ENCODE measurements around the gene ATG16L1.
"Not testable (repeated sequence)": the region's sequence is repeated elsewhere in the genome, so short reads cannot be mapped to it uniquely, and the experiment has no call there.

Gene ATG16L1

DNA sequence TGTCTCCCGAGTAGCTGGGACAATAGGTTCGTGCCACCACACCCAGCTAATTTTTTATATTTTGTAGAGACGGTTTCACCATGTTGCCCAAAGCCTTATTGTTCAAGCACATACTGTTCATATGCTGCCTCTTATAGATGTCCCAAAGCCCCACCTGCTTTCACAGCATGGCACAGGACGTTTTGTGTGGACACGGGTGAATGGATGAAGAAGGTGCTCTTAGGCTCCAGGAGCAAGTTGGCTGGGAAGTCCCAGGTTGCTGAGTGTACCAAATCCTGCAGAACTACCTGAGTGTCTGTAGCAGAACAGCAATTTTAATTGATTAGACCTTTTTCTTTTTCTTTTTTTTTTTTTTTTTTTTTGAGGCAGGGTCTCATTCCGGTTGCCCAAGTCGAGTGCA, 45.6 kb downstream of the ATG16L1 start:
- no peak for DNase-seq

DNA sequence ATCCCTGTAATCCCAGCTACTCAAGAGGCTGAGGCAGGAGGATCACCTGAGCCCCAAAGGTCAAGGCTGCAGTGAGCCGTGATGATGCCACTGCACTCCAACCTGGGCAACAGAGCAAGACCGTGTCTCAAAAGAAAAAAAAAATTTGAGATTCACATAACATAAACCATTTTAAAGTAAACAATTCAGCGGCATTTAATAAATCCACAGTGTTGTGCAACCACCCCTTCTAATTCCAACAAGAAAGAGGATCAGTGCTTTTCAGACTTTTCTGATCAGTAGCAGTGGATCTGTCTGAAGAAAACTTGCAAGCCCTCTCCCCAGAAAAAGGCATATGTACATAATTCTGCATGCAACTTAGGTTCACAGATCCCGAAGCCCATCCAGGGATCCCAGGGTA, 48.9 kb downstream of the ATG16L1 start:
- no peak for DNase-seq

DNA sequence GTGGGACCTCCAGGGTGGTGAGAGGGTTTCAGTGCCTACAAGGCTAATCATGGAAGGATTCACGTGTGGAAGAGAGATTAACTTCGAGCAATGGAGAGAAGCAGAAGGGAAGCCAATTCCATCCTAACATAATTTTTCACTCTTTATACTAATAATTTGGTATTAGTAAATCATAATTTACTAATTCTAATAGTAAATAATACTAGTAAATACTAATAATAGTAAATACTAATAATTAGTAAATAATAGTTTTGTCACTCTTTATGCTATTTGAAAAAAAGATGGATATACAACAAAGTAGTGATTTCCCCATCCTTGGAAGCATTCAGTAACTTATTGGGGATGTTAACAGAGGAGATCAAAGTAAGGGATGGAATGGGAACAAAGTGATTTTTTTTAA, 49.8 kb downstream of the ATG16L1 start:
- no peak for DNase-seq

DNA sequence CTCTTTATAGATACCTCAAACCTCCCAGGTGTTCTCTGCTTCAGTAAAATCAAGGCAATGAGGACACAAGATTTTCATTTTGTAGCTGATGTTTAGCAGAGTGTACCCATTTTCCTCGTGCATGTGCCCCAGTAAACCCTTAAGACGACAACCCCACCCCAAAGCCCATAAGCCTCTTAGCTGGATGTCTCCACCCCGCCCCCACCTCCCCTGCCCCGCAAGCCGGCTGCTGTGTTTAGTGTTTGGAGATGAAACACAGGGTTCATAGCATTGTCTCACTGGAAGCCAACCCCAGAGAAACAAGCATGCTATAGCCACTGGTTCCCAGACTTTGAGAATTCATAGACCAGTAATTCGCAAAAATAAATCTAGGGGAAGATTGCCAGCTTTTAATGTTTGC, 50.3 kb downstream of the ATG16L1 start:
- no peak for DNase-seq

DNA sequence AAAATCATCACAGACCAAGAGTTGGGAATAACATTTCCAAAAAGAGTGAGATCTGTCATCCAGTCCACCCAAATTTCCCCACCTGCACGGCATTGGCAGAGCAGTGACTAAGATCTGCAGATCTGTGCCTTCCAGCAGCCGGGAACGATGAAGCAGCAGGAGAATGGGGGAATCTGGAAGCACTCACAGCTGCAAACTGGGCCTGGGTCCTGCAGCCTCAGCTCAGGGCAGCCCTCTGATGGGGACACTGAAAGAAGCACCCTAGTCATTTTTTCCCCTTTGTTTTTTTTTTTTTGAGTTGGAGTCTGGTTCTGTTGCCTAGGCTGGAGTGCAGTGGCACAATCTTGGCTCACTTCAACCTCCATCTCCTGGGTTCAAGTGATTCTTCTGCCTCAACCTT, 51.8 kb downstream of the ATG16L1 start:
- DNase-seq: no peak

DNA sequence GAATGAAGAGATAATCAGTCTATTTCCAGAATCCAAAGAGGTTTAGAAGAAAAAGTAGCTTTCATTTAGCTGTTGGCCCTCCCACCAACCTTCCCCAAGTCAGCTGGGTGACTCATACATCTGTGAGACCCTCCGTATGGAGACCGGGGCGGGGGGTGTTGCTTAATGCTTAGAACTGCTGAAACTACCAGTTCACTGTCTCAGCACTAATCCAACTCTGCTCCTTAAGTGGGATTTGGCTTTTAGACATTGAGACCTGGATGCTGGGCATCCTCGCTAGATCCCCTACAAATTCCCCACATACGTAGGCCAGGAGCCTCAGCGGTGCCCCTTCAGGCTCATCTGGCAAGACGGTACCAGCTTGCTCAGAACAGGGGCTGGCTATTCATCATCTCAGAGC, 56.1 kb downstream of the ATG16L1 start, which contains the start of gene SAG:
TSS of gene SAG (plus strand) at position 252 of the 400 bp plus-strand sequence. CDS start 1,374 bp downstream, outside the sequence.
- no peak for DNase-seq

DNA sequence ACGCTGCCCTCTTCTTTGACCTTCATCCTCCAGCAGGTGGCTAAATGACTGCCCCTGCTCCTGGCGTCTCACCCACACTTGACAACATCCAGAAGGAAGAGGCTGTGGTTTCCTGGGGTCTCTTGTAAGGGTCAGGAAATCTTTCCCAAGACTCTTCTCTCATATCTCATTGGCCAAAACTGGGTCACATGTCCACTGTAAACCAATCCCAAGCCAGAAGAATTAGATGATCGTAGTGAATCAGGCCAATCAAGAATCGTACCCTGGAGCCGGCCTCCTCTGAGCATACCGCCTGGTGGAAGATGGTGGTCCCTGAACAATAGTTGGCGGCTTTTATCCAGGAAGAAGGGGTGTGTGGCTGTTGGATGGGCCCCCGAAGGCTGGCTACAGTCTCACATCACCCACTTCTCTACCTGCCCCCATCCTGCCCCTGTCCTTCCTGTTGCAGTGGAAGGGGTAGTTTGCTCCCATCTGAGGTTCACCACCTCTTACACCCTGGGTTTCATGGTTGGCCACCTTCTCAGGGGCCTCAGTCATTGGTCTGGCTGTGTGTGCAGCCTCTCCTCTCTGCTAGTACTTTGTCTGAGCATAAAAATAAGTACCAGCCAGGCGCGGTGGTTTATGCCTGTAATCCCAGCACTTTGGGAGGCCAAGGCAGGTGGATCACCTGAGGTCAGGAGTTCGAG, 59.9 kb downstream of the ATG16L1 start:
- DNase-seq: no peak

DNA sequence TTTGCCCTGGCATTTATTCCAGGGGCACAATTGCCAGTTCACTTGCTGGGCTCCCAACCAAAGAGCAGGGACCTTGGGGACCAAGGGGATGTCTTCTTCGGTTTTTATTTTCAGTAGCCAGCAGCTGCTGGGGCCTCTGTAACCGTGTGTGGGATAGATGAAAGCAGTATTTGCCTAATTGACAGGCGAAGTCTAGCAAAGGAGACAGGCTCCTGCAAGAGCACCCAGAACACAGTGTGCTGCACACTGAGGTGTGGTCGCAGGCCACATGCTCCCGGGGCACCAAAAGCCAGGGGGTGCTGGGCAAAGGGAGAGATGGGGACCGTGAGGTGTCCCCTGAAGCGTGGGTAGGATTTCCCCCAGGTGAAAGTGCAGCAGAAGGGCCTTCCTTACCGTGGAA, 61.4 kb downstream of the ATG16L1 start:
- DNase-seq: no peak

DNA sequence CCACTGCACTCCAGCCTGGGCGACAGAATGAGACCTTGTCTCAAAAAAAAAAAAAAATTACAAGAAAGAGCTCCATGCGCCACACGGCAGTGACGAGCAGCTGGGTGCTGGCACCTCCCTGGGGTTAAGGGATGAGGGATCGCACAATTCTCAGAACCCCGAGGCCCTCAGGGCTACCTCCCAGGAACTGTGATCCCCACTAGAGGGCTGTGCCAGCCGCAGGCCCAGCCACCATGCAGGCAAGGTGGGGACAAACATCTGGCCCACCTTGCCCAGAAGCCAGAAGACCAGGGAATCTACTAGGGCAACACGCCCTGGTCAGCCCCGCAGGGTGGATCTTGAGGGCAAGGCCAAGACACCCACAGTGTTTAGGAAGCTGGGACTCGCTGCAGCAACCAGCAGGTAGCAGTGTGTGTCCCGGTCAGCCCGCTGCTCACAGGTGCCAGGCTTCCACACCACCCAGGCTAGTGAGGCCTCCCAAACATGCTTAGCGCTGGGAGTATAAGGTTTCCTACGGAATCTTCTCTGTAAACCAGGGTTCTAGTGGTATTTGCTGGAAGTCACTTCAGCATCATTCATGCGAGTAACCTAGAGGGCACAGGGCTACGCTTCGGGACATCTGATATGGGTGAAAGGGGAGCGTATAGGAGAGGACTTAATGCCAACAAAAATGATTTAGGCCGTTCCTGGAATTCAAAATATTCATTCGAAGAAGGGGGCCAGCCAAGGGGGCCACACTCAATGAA, 62.9 kb downstream of the ATG16L1 start:
- DNase-seq: no peak

DNA sequence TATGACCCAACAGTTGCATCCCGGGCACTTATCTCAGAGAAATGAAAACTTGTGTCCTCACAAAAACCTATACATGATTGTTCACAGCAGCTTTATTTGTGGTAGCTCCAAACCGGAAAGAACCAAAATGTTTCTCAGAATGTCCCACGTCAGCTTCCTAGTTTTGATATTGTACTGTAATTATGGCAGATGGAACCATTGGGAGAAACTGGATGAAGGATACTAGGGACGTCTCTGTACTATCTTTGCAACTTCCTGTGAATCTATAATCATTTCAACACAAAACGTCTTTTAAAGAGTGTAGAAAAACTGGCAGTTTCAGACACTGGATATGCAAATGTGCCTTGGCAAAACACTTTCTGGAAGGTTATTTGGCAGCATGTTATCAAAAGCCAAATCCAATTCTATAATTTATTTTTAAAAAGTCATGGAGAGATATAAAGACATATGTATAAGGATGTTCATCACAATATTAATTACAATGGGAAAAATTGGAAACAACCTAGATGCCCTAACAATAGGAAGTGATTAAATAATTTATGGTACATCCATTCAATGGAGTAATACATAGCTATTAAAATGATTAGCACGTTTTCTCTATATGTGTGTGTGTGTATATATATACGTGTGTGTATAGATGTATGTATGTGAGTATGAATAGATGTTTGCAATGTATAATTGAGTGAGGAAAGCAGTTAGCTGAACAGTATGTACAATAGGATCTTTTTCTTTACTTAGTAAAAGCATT, 65.9 kb downstream of the ATG16L1 start:
- DNase-seq: no peak

DNA sequence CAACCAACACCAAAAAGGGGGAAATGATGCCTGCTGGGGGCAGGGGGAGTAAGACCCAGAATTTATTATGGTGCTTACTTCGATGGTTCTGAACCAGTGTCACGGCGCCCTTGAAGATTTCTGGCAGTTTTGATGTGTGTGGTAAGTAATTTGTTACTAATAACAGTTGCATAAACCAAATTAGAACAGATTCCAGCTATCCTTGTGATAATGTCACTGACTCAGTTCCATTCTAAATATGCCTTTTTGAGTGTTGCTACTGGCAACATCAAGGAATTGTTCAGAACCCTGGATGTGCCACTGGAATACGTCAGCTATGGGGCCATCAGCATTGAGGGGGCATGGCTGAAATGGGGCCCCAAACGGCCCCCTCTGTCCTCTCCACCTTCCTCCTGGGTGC, 67.8 kb downstream of the ATG16L1 start:
- DNase-seq: no peak

DNA sequence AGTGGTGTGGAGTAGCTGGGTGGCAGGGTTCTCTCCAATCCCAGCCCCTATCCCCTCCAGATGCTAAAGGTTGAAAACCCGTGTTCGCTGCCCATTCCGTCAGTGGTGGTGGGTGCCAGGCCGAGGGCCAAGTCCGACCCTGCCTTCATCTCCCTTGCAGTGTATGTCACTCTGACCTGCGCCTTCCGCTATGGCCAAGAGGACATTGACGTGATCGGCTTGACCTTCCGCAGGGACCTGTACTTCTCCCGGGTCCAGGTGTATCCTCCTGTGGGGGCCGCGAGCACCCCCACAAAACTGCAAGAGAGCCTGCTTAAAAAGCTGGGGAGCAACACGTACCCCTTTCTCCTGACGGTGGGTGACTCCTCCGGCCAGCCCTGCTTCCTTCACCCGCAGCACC, 69.0 kb downstream of the ATG16L1 start:
- no peak for DNase-seq

DNA sequence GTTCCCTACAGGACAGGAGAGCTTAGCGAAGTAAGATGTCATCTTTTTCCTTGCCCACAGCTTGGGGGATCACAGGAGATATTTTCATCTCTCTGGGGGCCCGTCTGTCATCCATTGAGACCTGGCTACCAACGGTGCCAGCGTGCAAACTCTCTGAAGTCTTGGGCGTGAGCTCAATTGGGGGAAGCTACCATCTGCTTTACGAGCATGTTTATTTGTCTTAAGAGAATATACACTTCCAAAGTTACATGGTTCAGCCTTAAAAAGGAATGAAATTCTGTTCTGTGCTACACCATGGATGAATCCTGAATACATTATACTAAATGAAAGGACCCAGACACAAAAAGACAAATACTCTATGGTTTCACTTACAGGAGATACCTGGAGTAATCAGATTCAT, 69.7 kb downstream of the ATG16L1 start:
- no peak for DNase-seq

DNA sequence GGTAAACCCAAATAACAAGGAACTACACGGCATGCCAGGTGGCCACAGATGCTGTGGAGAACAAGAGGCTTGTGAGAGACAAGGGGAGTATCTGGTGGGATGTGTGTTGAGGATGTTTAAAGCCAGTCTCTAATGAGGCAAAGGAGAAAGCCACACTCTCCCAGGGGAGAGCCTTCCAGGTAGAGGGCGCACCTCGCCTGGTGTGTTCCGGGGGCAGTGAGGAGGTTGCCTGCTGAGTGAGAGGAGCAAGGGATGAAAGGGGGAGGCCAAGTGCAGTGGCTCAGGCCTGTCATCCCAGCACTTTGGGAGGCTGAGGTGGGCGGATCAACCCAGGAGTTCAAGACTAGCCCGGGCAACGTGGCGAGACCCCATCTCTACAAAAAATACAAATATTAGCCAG, 72.4 kb downstream of the ATG16L1 start:
- DNase-seq: no peak

DNA sequence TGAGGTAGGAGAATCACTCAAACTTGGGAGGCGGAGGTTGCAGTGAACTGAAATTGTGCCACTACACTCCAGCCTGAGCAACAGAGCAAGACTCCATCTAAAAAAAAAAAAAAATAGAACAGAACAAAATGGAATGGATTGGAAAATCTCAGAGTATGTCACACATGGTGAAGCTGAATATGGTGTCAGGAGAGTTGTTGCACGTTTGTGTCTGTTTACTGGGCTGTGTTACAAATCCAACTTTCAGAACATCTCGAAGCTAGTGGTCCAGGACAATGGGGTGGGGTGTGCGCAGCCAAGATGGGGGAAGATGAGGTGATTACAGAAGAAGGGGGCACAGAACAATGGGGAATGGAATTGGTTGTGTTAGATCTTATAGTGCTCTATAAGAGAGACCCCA, 73.8 kb downstream of the ATG16L1 start:
- no peak for DNase-seq

DNA sequence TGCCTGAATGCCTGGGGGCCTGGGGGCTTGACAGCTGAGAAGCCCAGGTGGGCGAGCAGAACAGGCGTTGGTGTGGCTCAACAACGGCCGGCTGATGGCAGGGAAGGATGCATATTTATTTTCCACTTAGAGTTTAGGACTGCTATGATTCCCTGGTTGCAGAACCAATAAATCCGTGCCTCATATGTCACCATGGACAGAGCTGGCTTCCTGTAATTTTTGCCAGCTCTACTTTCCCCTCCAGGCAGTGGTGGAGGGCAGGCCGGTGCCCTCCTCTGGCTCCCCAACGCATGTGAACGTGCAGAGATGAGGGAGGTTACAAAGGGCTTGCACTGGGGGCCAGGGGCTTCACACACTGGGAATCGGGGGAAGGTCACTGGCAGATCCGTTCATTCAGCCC, 74.3 kb downstream of the ATG16L1 start:
- DNase-seq: no peak

DNA sequence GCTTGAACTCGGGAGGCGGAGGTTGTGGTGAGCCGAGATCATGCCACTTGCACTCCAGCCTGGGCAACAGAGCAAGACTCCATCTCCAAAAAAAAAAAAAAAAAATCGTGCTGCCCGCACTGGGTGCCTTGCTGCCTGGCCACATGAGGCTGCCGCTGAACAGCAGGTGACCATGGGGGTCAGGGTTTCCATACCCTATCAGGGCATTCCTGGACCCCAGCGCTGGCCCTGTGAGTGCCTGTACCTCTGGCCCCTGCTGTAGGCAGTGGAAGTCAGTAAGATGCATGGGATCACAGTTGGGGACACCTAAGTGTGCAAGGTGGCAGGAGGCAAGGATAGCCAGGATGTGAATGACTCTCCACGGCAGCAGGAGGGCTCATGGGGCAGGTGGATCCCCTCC, 75.0 kb downstream of the ATG16L1 start:
- no peak for DNase-seq

DNA sequence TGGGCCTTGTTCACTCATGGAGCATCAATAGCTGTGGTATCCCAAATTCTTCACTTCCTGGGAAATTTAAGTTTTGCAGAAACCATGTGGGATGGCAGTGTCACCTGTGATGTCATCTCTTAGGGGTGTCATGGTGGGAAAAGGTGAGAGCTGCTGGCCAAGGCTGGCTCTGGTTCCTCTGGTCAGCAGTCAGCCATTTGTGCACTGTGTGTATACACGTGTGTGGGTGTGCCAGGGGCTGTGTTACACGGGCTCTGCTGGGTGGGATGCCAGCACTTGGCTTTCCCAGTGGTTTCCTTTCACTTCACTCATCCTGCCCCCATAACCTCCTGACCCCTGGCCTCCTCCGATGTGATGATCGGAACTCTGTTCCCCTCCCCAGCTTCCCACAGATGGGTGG, 77.4 kb downstream of the ATG16L1 start:
- no peak for DNase-seq

DNA sequence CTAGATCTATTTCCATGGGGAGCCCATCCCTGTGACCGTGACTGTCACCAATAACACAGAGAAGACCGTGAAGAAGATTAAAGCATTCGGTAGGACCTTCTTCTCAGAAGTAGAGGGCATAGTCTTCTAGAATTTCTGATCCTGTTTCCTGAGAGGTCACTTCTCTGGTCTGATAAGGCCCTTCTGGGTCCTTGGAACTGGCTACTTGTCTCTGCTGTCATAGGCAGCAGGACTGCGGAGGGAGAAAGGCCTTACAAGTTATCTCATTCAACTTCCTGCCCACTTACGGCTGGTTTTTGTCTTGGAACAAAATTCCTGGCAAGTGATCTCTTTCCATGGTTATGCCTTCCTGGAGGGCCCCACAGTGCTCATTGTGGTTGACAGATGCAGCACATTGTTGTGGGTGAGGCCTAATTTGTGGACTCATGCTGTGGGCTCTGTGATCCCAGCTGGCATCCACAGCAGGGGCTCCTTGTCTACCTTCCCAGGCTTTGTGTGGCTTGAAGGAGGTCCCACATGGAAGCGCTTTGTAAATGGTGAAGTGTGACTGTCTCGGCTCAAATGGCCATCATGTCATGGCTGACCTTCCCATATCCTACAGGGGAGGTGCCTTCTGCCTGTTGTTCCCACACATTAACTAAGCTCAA, 78.1 kb downstream of the ATG16L1 start:
- no peak for DNase-seq

DNA sequence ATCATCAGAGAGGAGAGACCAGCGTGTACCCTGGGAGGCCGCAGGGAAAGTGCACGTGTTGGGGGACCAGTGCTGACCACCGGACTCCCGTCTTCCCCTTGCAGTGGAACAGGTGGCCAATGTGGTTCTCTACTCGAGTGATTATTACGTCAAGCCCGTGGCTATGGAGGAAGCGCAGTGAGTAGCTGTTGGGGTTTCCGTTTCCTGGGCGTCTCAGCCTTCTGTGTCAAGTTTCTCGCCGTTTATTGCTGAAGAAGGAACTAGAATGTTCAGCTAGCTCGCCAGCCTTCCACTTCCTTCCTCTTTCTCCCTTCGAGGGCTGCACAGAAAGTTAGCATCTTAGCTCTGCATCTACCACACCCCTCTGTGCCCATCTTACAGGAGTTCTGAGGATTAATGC, 80.1 kb downstream of the ATG16L1 start:
- DNase-seq: peak; percentile 86 to 90

DNA sequence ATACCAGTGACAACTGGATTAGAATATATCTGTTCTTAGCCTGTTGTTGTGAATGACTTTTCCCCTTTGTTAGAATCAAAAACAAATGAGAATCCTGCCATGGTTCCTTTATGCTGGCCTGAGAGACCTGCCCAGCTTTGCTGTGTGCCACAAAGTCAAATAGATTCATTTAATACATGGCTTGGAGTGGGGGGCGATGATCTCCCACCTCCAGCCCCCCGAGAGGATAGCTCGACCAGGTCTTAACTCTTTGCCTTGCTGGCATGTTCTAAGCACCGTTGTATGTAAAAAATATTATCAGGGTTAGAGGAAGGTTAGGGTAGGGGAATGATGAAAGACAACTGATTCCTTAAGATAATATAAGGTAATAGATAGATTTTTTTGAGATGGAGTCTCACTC, 80.7 kb downstream of the ATG16L1 start:
- DNase-seq: no peak

DNA sequence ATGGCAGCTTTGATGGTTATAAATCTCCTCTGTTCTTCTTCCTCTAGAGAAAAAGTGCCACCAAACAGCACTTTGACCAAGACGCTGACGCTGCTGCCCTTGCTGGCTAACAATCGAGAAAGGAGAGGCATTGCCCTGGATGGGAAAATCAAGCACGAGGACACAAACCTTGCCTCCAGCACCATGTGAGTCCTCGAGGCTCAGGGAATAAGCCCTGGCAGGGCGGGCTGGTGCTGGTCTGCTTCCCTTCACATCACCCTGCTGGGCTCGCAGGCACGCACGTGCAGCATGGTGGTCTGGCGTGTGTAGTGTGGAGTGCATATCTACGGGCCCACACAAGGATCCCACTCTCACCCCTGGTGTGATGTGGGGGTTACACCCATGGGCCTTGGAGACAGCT, 83.4 kb downstream of the ATG16L1 start:
- DNase-seq: no peak

DNA sequence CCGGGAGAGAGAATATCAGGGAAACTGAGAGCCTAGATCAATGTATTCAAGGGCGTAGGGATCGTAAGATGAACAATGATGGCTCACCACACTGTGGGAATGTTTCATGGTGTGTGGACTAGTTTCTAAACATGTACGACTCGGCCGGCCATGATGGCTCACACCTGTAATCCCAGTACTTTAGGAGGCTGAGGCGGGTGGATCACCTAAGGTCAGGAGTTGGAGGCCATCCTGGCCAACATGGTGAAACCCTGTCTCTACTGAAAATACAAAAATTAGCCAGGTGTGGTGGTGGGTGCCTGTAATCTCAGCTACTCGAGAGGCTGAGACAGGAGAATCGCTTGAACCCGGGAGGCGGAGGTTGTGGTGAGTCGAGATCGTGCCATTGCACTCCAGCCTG, 84.6 kb downstream of the ATG16L1 start:
- not testable (repeated sequence) for DNase-seq

Measured in CD4-positive, alpha-beta T cell treated with Interferon alpha-2 for 1 hour (primary cell).